NCI-H1694 treated with DMSO at 0.1 percent for 48 hours (cell line): Measurements from ENCODE around the gene KRT72.

ENCODE experiments used
- DNase-seq: peaks from one replicate; lab custom pipeline; 2025; lab: John Stamatoyannopoulos, UW

The KRT72 gene

GRCh38 chr12:52541709-52542108, 59.6 kb downstream of the KRT72 start:
- no peak for DNase-seq

GRCh38 chr12:52540531-52540930, 60.7 kb downstream of the KRT72 start:
- DNase-seq, result no peak

- DNase-seq, result no peak
These were observed 61.5 kb downstream of the KRT72 start for GRCh38 chr12:52539821-52540173.

- peak; percentile 23 for DNase-seq
These were observed 62.0 kb downstream of the KRT72 start for GRCh38 chr12:52539083-52539820.

GRCh38 chr12:52537101-52537500, 64.2 kb downstream of the KRT72 start:
- DNase-seq, result peak; percentile 32
